Measurements from ENCODE around the gene ZNF134. TPM values are rescaled to one million over a fixed set of nuclear protein-coding genes. Genes with fewer than 3 reads are reported as not detected.

Gene ZNF134
- total RNA-seq, 2 donors from 2014 or later: 30.8 to 37.5 TPM

DNA sequence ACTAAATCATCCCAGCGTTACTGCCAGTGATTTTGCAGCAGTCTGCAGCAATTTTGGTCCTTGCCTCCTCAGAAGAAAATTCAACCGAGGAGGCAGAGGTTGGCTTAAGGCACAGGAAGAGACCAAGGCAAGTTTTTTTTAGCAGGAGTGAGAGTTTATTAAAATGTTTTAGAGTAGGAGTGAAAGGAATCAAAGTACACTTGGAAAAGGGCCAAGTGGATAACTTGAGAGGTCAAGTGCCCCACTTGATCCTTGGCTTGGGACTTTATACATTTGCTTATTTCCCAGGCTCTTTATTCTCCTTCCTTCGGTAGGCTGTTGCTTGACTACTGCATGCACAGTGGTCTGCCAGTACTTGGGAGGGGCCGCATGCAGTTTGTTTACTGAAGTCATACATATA, 2.9 kb upstream of the ZNF134 start:
- peaks cover 45% of the 10 kb centered on the region for H3K36me3 Mint-ChIP-seq (ENCODE audit: low read depth)
- H3K27me3 Mint-ChIP-seq (ENCODE audit: insufficient read depth): peaks cover 5% of the 10 kb centered on the region
- no peak overlapping the region for H3K27ac Mint-ChIP-seq
- no peak overlapping the region for H3K4me3 Mint-ChIP-seq
- peaks cover 28% of the 10 kb centered on the region for H3K36me3 ChIP-seq (ENCODE audit: control insufficient read depth, insufficient read depth, low read length)
- peaks cover 24% of the 10 kb centered on the region for H3K9me3 ChIP-seq (ENCODE audit: control insufficient read depth, low read length)
- H3K4me1 ChIP-seq (ENCODE audit: control insufficient read depth, insufficient read depth, low read length): no peaks in the 10 kb centered on the region
- no peak overlapping the region for H3K27ac ChIP-seq (ENCODE audit: low read depth, low read length)
- WGBS, 2 experiments (ENCODE audit: insufficient coverage in 1 of 2, insufficient read length in 1 of 2): 86 to 92% methylated on average over 4 of the region's 4 CpGs
- TF ChIP-seq, protein P1, sequence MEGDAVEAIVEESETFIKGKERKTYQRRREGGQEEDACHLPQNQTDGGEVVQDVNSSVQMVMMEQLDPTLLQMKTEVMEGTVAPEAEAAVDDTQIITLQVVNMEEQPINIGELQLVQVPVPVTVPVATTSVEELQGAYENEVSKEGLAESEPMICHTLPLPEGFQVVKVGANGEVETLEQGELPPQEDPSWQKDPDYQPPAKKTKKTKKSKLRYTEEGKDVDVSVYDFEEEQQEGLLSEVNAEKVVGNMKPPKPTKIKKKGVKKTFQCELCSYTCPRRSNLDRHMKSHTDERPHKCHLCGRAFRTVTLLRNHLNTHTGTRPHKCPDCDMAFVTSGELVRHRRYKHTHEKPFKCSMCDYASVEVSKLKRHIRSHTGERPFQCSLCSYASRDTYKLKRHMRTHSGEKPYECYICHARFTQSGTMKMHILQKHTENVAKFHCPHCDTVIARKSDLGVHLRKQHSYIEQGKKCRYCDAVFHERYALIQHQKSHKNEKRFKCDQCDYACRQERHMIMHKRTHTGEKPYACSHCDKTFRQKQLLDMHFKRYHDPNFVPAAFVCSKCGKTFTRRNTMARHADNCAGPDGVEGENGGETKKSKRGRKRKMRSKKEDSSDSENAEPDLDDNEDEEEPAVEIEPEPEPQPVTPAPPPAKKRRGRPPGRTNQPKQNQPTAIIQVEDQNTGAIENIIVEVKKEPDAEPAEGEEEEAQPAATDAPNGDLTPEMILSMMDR (conservative IDR thresholded peaks at IDR 0.05): no peak
- H3K27me3 ChIP-seq (ENCODE audit: control insufficient read depth, insufficient read depth, low read length, poor library complexity, severe bottlenecking): no peaks in the 10 kb centered on the region
- no peak overlapping the region for H3K4me3 ChIP-seq (ENCODE audit: low read length)
- no peak for DNase-seq
- H3K9ac ChIP-seq (ENCODE audit: extremely low read depth, low read length, poor library complexity, severe bottlenecking): no peak overlapping the region
- H3K9me3 Mint-ChIP-seq: peaks cover 59% of the 10 kb centered on the region
- no peaks in the 10 kb centered on the region for H3K4me1 Mint-ChIP-seq

DNA sequence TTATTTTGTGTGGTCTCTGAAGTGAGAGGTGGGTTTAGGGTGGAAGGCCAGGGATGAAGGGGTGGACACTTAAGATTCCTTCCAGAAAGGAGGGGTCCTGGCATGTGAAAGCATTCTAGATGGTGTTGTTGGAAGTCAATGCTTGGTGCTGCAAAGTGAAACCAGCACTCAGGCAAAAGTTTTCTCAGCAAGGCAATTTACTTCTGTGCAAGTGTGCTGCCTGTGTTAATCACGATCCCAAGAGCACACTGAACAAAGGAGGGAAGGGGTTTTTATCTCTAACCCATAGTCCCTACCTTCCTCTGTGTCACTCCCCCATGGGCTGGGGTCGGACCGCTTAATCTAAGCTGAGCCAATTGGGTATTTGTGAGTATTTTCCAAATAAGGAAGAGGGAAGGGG, 1.3 kb downstream of the ZNF134 start:
- Histone ChIP-seq H3K27ac (ENCODE audit: low read depth, low read length) (no peak overlapping the region), H3K4me1 (ENCODE audit: control insufficient read depth, insufficient read depth, low read length) (no peaks in the 10 kb centered on the region), H3K9me3 (ENCODE audit: control insufficient read depth, low read length) (peaks cover 66% of the 10 kb centered on the region), H3K4me3 (ENCODE audit: low read length) (peak overlapping the region; percentile 87), H3K9ac (ENCODE audit: extremely low read depth, low read length, poor library complexity, severe bottlenecking) (no peak overlapping the region), H3K27me3 (ENCODE audit: control insufficient read depth, insufficient read depth, low read length, poor library complexity, severe bottlenecking) (no peaks in the 10 kb centered on the region), H3K36me3 (ENCODE audit: control insufficient read depth, insufficient read depth, low read length) (peaks cover 56% of the 10 kb centered on the region)
- H3K36me3 Mint-ChIP-seq (ENCODE audit: low read depth): peaks cover 61% of the 10 kb centered on the region
- TF ChIP-seq, protein P1 (conservative IDR thresholded peaks at IDR 0.05): no peak
- peaks cover 5% of the 10 kb centered on the region for H3K27me3 Mint-ChIP-seq (ENCODE audit: insufficient read depth)
- no peaks in the 10 kb centered on the region for H3K4me1 Mint-ChIP-seq
- 91 to 100% methylated on average over 1 to 3 of the region's 3 CpGs for WGBS, 2 experiments (ENCODE audit: insufficient coverage in 1 of 2, insufficient read length in 1 of 2)
- no peak for DNase-seq
- peak overlapping the region; percentile 85 for H3K4me3 Mint-ChIP-seq
- peaks cover 73% of the 10 kb centered on the region for H3K9me3 Mint-ChIP-seq
- peak overlapping the region; percentile 81 for H3K27ac Mint-ChIP-seq

DNA sequence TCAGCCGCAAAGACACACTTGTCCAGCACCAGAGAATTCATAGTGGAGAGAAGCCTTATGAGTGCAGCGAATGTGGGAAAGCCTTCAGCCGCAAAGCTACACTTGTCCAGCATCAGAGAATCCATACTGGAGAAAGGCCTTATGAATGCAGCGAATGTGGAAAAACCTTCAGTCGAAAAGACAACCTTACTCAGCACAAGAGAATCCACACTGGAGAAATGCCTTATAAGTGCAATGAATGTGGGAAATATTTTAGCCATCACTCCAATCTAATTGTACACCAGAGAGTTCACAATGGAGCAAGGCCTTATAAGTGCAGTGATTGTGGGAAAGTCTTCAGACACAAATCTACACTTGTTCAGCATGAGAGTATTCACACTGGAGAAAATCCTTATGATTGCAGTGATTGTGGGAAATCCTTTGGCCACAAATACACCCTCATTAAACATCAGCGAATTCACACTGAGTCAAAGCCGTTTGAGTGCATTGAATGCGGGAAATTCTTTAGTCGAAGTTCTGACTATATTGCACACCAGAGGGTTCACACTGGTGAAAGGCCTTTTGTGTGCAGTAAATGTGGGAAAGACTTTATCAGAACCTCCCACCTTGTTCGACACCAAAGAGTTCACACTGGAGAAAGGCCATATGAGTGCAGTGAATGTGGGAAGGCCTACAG, 6.8 kb downstream of the ZNF134 start:
- TF ChIP-seq, protein P1 (conservative IDR thresholded peaks at IDR 0.05): no peak
- peaks cover 100% of the 10 kb centered on the region for H3K9me3 Mint-ChIP-seq
- no peak overlapping the region for H3K9ac ChIP-seq (ENCODE audit: extremely low read depth, low read length, poor library complexity, severe bottlenecking)
- H3K27ac ChIP-seq (ENCODE audit: low read depth, low read length): no peak overlapping the region
- no peak overlapping the region for H3K27ac Mint-ChIP-seq
- H3K9me3 ChIP-seq (ENCODE audit: control insufficient read depth, low read length): peaks cover 100% of the 10 kb centered on the region
- peak overlapping the region; percentile 87 for H3K4me3 ChIP-seq (ENCODE audit: low read length)
- H3K27me3 ChIP-seq (ENCODE audit: control insufficient read depth, insufficient read depth, low read length, poor library complexity, severe bottlenecking): no peaks in the 10 kb centered on the region
- 97 to 98% methylated on average over 8 to 10 of the region's 10 CpGs for WGBS, 2 experiments (ENCODE audit: insufficient coverage in 1 of 2, insufficient read length in 1 of 2)
- peaks cover 100% of the 10 kb centered on the region for H3K36me3 Mint-ChIP-seq (ENCODE audit: low read depth)
- DNase-seq: no peak
- no peak overlapping the region for H3K4me3 Mint-ChIP-seq
- H3K4me1 Mint-ChIP-seq: no peaks in the 10 kb centered on the region
- H3K36me3 ChIP-seq (ENCODE audit: control insufficient read depth, insufficient read depth, low read length): peaks cover 96% of the 10 kb centered on the region
- H3K4me1 ChIP-seq (ENCODE audit: control insufficient read depth, insufficient read depth, low read length): no peaks in the 10 kb centered on the region
- peaks cover 4% of the 10 kb centered on the region for H3K27me3 Mint-ChIP-seq (ENCODE audit: insufficient read depth)
